Measurements from ENCODE around the gene DCDC2C.

DCDC2C gene

GRCh38 chr2:3662239-3662638, 41.1 kb upstream of the DCDC2C start:
- Histone ChIP-seq H3K4me3 (ENCODE audit: low read length) (no peak overlapping the region), H3K27ac (ENCODE audit: low read length) (no peak overlapping the region), H3K9me3 (ENCODE audit: insufficient read depth, low read depth, low read length) (no peaks in the 10 kb centered on the region), H3K9ac (ENCODE audit: low read depth, low read length) (no peak overlapping the region), H3K27me3 (ENCODE audit: insufficient read depth, low read length) (no peaks in the 10 kb centered on the region), H3K36me3 (ENCODE audit: insufficient read depth, low read depth, low read length) (no peaks in the 10 kb centered on the region), H3K4me1 (ENCODE audit: insufficient read depth, low read length) (peaks cover 8% of the 10 kb centered on the region; the same call in 1 of the 2 replicates)

GRCh38 chr2:3664118-3664517, 39.3 kb upstream of the DCDC2C start:
- H3K36me3 ChIP-seq (ENCODE audit: insufficient read depth, low read depth, low read length): no peaks in the 10 kb centered on the region
- H3K9ac ChIP-seq (ENCODE audit: low read depth, low read length): no peak overlapping the region
- H3K27ac ChIP-seq (ENCODE audit: low read length): no peak overlapping the region
- H3K27me3 ChIP-seq (ENCODE audit: insufficient read depth, low read length): no peaks in the 10 kb centered on the region
- peaks cover under 1% of the 10 kb centered on the region; the same call in 1 of the 2 replicates for H3K4me1 ChIP-seq (ENCODE audit: insufficient read depth, low read length)
- no peaks in the 10 kb centered on the region for H3K9me3 ChIP-seq (ENCODE audit: insufficient read depth, low read depth, low read length)
- H3K4me3 ChIP-seq (ENCODE audit: low read length): no peak overlapping the region

GRCh38 chr2:3664925-3665324, 38.5 kb upstream of the DCDC2C start:
- no peaks in the 10 kb centered on the region for H3K27me3 ChIP-seq (ENCODE audit: insufficient read depth, low read length)

GRCh38 chr2:3665886-3666612, 37.3 kb upstream of the DCDC2C start:
- Histone ChIP-seq H3K9me3 (ENCODE audit: insufficient read depth, low read depth, low read length) (no peaks in the 10 kb centered on the region), H3K27ac (ENCODE audit: low read length) (no peak overlapping the region), H3K27me3 (ENCODE audit: insufficient read depth, low read length) (no peaks in the 10 kb centered on the region), H3K9ac (ENCODE audit: low read depth, low read length) (no peak overlapping the region), H3K36me3 (ENCODE audit: insufficient read depth, low read depth, low read length) (no peaks in the 10 kb centered on the region), H3K4me1 (ENCODE audit: insufficient read depth, low read length) (no peaks in the 10 kb centered on the region), H3K4me3 (ENCODE audit: low read length) (no peak overlapping the region)

More at GRCh38 chr2:3664925-3665324, 38.5 kb upstream of the DCDC2C start:
- Histone ChIP-seq H3K4me3 (ENCODE audit: low read length) (no peak overlapping the region), H3K4me1 (ENCODE audit: insufficient read depth, low read length) (no peaks in the 10 kb centered on the region), H3K27ac (ENCODE audit: low read length) (no peak overlapping the region), H3K9me3 (ENCODE audit: insufficient read depth, low read depth, low read length) (no peaks in the 10 kb centered on the region), H3K9ac (ENCODE audit: low read depth, low read length) (no peak overlapping the region), H3K36me3 (ENCODE audit: insufficient read depth, low read depth, low read length) (no peaks in the 10 kb centered on the region)

GRCh38 chr2:3666613-3666975, 36.8 kb upstream of the DCDC2C start:
- no peak overlapping the region for H3K9ac ChIP-seq (ENCODE audit: low read depth, low read length)
- no peaks in the 10 kb centered on the region for H3K9me3 ChIP-seq (ENCODE audit: insufficient read depth, low read depth, low read length)
- no peaks in the 10 kb centered on the region for H3K4me1 ChIP-seq (ENCODE audit: insufficient read depth, low read length)
- no peaks in the 10 kb centered on the region for H3K36me3 ChIP-seq (ENCODE audit: insufficient read depth, low read depth, low read length)
- no peak overlapping the region for H3K4me3 ChIP-seq (ENCODE audit: low read length)
- no peak overlapping the region for H3K27ac ChIP-seq (ENCODE audit: low read length)
- H3K27me3 ChIP-seq (ENCODE audit: insufficient read depth, low read length): no peaks in the 10 kb centered on the region

GRCh38 chr2:3667151-3667631, 36.2 kb upstream of the DCDC2C start:
- no peaks in the 10 kb centered on the region for H3K4me1 ChIP-seq (ENCODE audit: insufficient read depth, low read length)
- H3K36me3 ChIP-seq (ENCODE audit: insufficient read depth, low read depth, low read length): no peaks in the 10 kb centered on the region
- H3K9ac ChIP-seq (ENCODE audit: low read depth, low read length): no peak overlapping the region
- no peak overlapping the region for H3K4me3 ChIP-seq (ENCODE audit: low read length)
- H3K27ac ChIP-seq (ENCODE audit: low read length): no peak overlapping the region
- H3K9me3 ChIP-seq (ENCODE audit: insufficient read depth, low read depth, low read length): no peaks in the 10 kb centered on the region
- H3K27me3 ChIP-seq (ENCODE audit: insufficient read depth, low read length): no peaks in the 10 kb centered on the region

GRCh38 chr2:3669656-3670055, 33.7 kb upstream of the DCDC2C start:
- Histone ChIP-seq H3K27me3 (ENCODE audit: insufficient read depth, low read length) (no peaks in the 10 kb centered on the region), H3K4me3 (ENCODE audit: low read length) (no peak overlapping the region), H3K9me3 (ENCODE audit: insufficient read depth, low read depth, low read length) (no peaks in the 10 kb centered on the region), H3K36me3 (ENCODE audit: insufficient read depth, low read depth, low read length) (no peaks in the 10 kb centered on the region), H3K27ac (ENCODE audit: low read length) (no peak overlapping the region), H3K9ac (ENCODE audit: low read depth, low read length) (no peak overlapping the region), H3K4me1 (ENCODE audit: insufficient read depth, low read length) (no peaks in the 10 kb centered on the region)

GRCh38 chr2:3670376-3670775, 33.0 kb upstream of the DCDC2C start:
- H3K27me3 ChIP-seq (ENCODE audit: insufficient read depth, low read length): no peaks in the 10 kb centered on the region
- H3K9me3 ChIP-seq (ENCODE audit: insufficient read depth, low read depth, low read length): no peaks in the 10 kb centered on the region
- no peaks in the 10 kb centered on the region for H3K36me3 ChIP-seq (ENCODE audit: insufficient read depth, low read depth, low read length)
- no peak overlapping the region for H3K4me3 ChIP-seq (ENCODE audit: low read length)
- no peak overlapping the region for H3K9ac ChIP-seq (ENCODE audit: low read depth, low read length)
- no peak overlapping the region for H3K27ac ChIP-seq (ENCODE audit: low read length)
- H3K4me1 ChIP-seq (ENCODE audit: insufficient read depth, low read length): no peaks in the 10 kb centered on the region

GRCh38 chr2:3670941-3671340, 32.4 kb upstream of the DCDC2C start:
- Histone ChIP-seq H3K27ac (ENCODE audit: low read length) (no peak overlapping the region), H3K9ac (ENCODE audit: low read depth, low read length) (no peak overlapping the region), H3K4me3 (ENCODE audit: low read length) (no peak overlapping the region), H3K36me3 (ENCODE audit: insufficient read depth, low read depth, low read length) (no peaks in the 10 kb centered on the region), H3K27me3 (ENCODE audit: insufficient read depth, low read length) (no peaks in the 10 kb centered on the region), H3K9me3 (ENCODE audit: insufficient read depth, low read depth, low read length) (no peaks in the 10 kb centered on the region), H3K4me1 (ENCODE audit: insufficient read depth, low read length) (no peaks in the 10 kb centered on the region)

GRCh38 chr2:3672861-3673678, 30.3 kb upstream of the DCDC2C start:
- Histone ChIP-seq H3K4me1 (ENCODE audit: insufficient read depth, low read length) (no peaks in the 10 kb centered on the region), H3K27ac (ENCODE audit: low read length) (no peak overlapping the region), H3K4me3 (ENCODE audit: low read length) (no peak overlapping the region), H3K27me3 (ENCODE audit: insufficient read depth, low read length) (no peaks in the 10 kb centered on the region), H3K9me3 (ENCODE audit: insufficient read depth, low read depth, low read length) (no peaks in the 10 kb centered on the region), H3K9ac (ENCODE audit: low read depth, low read length) (no peak overlapping the region), H3K36me3 (ENCODE audit: insufficient read depth, low read depth, low read length) (no peaks in the 10 kb centered on the region)

GRCh38 chr2:3674066-3674845, 29.1 kb upstream of the DCDC2C start:
- Histone ChIP-seq H3K27me3 (ENCODE audit: insufficient read depth, low read length) (no peaks in the 10 kb centered on the region; the same call in 1 of the 2 replicates), H3K36me3 (ENCODE audit: insufficient read depth, low read depth, low read length) (no peaks in the 10 kb centered on the region), H3K4me3 (ENCODE audit: low read length) (no peak overlapping the region), H3K9me3 (ENCODE audit: insufficient read depth, low read depth, low read length) (no peaks in the 10 kb centered on the region), H3K4me1 (ENCODE audit: insufficient read depth, low read length) (no peaks in the 10 kb centered on the region), H3K27ac (ENCODE audit: low read length) (no peak overlapping the region), H3K9ac (ENCODE audit: low read depth, low read length) (no peak overlapping the region)

All from iPS-20b (cell line).